RWPE2 (cell line): ENCODE data around the gene METTL25B.

Experiments used
- ATAC-seq: fragments of 200-7000 bp; cut with Tn5 transposase; 3 replicates; pipeline ENCODE4 v1.9.1; 2021; ENCODE audit warnings: low read depth
- DNase-seq: peaks from one replicate; pipeline ENCODE4 v3.0.0-alpha.2; 2020; ENCODE audit warnings: low spot score
- H3K27ac ChIP-seq: fragments of 450-650 bp; 2 replicates; pipeline ENCODE4 v1.5.1; 2017; ENCODE audit warnings: mild to moderate bottlenecking; ENCODE audit not compliant: poor library complexity, severe bottlenecking
- H3K27me3 ChIP-seq: fragments of 250-450 bp; sonication (Bioruptor Pico); 2 replicates; pipeline ENCODE4 v1.5.1; 2021; ENCODE audit warnings: mild to moderate bottlenecking, moderate library complexity; ENCODE audit not compliant: insufficient read depth, poor library complexity, severe bottlenecking
- H3K36me3 ChIP-seq: fragments of 250-450 bp; sonication (Bioruptor Pico); 2 replicates; pipeline ENCODE4 v1.5.1; 2020; ENCODE audit warnings: low read depth, mild to moderate bottlenecking, moderate library complexity
- H3K4me1 ChIP-seq: fragments of 250-450 bp; sonication (Bioruptor Pico); 2 replicates; pipeline ENCODE4 v1.5.1; 2021; ENCODE audit warnings: mild to moderate bottlenecking, moderate library complexity; ENCODE audit not compliant: insufficient read depth, poor library complexity, severe bottlenecking
- H3K4me3 ChIP-seq: fragments of 250-450 bp; sonication (Bioruptor Pico); 2 replicates; pipeline ENCODE4 v1.5.1; 2021; ENCODE audit warnings: mild to moderate bottlenecking, moderate library complexity; ENCODE audit not compliant: severe bottlenecking
- H3K9me3 ChIP-seq: fragments of 250-450 bp; sonication (Bioruptor Pico); 2 replicates; pipeline ENCODE4 v1.5.1; 2021; ENCODE audit warnings: mild to moderate bottlenecking, moderate library complexity; ENCODE audit not compliant: severe bottlenecking
- TF ChIP-seq, protein P1 (sequence below): fragments of 450-650 bp; IDR thresholded peaks from one replicate; pipeline ENCODE4 v1.5.1; 2017; ENCODE audit warnings: mild to moderate bottlenecking, moderate library complexity; ENCODE audit not compliant: poor library complexity, severe bottlenecking

Gene METTL25B

DNA sequence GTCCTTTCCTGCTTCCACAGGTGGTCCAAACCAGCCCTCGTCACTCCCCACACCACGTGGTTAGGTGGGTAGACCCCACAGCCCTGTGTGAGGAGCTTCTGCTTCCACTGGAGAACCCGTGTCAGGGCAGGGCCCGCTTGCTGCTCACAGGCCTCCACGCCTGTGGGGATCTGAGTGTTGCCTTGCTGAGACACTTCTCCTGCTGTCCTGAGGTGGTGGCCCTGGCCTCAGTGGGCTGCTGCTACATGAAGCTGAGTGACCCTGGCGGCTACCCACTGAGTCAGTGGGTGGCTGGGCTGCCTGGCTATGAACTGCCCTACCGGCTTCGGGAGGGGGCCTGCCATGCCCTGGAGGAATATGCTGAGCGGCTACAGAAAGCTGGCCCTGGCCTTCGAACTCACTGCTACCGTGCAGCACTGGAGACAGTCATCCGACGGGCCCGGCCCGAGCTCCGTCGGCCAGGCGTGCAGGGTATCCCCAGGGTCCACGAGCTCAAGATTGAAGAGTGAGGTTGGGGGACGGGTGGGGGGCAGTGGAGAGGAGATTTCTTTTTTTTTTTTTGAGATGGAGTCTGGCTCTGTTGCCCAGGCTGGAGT lies 5.8 kb downstream of the METTL25B start:
- ATAC-seq = no peak
- H3K9me3 ChIP-seq = no peaks in the 10 kb centered on the region
- H3K4me1 ChIP-seq = no peaks in the 10 kb centered on the region
- no peaks in the 10 kb centered on the region for H3K27me3 ChIP-seq
- H3K4me3 ChIP-seq = no peak overlapping the region
- peaks cover 42% of the 10 kb centered on the region for H3K36me3 ChIP-seq
- H3K27ac ChIP-seq = no peak overlapping the region
- TF ChIP-seq, protein P1, sequence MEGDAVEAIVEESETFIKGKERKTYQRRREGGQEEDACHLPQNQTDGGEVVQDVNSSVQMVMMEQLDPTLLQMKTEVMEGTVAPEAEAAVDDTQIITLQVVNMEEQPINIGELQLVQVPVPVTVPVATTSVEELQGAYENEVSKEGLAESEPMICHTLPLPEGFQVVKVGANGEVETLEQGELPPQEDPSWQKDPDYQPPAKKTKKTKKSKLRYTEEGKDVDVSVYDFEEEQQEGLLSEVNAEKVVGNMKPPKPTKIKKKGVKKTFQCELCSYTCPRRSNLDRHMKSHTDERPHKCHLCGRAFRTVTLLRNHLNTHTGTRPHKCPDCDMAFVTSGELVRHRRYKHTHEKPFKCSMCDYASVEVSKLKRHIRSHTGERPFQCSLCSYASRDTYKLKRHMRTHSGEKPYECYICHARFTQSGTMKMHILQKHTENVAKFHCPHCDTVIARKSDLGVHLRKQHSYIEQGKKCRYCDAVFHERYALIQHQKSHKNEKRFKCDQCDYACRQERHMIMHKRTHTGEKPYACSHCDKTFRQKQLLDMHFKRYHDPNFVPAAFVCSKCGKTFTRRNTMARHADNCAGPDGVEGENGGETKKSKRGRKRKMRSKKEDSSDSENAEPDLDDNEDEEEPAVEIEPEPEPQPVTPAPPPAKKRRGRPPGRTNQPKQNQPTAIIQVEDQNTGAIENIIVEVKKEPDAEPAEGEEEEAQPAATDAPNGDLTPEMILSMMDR = no peak
- no peak for DNase-seq

GRCh38 chr1:156738407-156738806 lies 10.1 kb downstream of the METTL25B start:
- Histone ChIP-seq H3K4me1 (no peaks in the 10 kb centered on the region), H3K4me3 (no peak overlapping the region), H3K9me3 (no peaks in the 10 kb centered on the region), H3K36me3 (peaks cover 45% of the 10 kb centered on the region), H3K27ac (no peak overlapping the region), H3K27me3 (no peaks in the 10 kb centered on the region)
- TF ChIP-seq, protein P1 = no peak
- ATAC-seq (no peak), DNase-seq (no peak)

- Histone ChIP-seq H3K4me1 (no peaks in the 10 kb centered on the region), H3K27me3 (no peaks in the 10 kb centered on the region), H3K4me3 (no peak overlapping the region), H3K27ac (no peak overlapping the region), H3K9me3 (no peaks in the 10 kb centered on the region), H3K36me3 (peaks cover 50% of the 10 kb centered on the region)
- TF ChIP-seq, protein P1 = no peak
- no peak for DNase-seq
- ATAC-seq = no peak
These were observed 10.6 kb downstream of the METTL25B start for GRCh38 chr1:156738916-156739315.

DNA sequence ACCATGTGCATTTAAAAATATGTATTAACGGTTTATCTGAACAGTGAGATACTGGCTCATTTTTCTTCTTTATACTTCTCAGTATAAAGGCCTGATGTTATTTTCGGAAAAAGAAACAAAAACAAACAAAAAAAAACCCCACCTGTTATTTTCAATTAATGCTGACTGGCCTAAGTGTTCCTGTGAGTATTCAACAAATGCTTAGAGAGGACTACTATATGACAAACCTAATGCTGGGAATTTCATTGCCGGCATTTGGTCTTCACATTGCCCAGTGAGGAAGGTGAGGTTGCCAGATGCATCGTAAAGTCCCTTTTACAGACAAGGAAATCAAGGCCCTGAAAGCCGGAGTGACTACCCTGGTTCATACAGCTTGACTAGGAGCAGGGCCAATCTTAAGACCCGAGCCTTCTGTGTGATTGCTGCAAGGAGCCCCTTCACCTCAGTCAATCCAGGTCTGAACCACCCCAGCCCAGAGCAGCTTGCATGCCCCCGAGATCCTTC lies 12.0 kb downstream of the METTL25B start:
- H3K27me3 ChIP-seq = no peaks in the 10 kb centered on the region
- no peaks in the 10 kb centered on the region for H3K4me1 ChIP-seq
- ATAC-seq = peak; percentile 4; the same call in 2 of the 3 replicates
- peak overlapping the region; percentile 48 for H3K4me3 ChIP-seq
- H3K27ac ChIP-seq = peak overlapping the region; percentile 64
- no peaks in the 10 kb centered on the region for H3K9me3 ChIP-seq
- DNase-seq = no peak
- TF ChIP-seq, protein P1 = no peak
- H3K36me3 ChIP-seq = peaks cover 54% of the 10 kb centered on the region
